ENCODE data around the gene DGAT2.

DGAT2 gene

DNA sequence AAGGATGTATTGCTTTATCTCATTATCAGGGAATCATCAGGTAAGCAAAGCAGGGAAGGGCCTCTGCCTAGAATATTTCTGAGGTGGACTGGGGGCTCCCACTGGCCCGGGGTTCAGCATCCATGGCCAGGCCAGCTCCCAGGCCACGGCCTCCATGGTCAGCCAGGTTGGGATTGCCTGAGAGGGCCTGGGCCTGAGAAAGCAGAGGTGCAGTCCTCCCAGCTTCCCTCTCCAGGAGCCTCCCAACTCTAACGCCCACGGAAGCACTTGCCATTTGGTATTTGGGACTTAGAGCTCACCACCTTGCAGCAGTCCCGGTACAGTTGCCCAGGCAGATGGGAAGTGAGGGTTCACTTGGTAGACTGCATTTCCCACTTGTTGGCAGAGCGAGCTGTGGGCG, 12.7 kb downstream of the DGAT2 start:
- DNase-seq = no peak

DNA sequence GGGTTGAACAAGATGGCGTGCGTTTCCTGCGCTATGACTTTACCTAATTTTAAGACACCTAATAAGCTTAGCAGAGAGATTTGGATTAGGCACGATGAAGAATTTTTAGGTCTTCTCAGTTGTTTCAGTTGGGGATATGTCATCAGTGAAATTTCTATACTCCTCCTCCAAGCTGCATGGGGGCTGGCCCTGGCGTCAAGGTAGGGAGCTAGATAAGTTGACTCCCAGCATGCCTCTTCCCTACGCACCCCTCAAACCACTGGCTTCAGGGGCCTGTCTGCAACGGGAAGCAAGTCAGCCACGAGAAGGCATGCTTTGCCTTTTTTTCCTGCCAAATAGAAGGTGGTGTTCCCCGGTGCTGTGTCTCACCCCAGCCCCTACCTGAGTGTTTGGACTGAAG, 13.3 kb downstream of the DGAT2 start:
- DNase-seq = no peak

DNA sequence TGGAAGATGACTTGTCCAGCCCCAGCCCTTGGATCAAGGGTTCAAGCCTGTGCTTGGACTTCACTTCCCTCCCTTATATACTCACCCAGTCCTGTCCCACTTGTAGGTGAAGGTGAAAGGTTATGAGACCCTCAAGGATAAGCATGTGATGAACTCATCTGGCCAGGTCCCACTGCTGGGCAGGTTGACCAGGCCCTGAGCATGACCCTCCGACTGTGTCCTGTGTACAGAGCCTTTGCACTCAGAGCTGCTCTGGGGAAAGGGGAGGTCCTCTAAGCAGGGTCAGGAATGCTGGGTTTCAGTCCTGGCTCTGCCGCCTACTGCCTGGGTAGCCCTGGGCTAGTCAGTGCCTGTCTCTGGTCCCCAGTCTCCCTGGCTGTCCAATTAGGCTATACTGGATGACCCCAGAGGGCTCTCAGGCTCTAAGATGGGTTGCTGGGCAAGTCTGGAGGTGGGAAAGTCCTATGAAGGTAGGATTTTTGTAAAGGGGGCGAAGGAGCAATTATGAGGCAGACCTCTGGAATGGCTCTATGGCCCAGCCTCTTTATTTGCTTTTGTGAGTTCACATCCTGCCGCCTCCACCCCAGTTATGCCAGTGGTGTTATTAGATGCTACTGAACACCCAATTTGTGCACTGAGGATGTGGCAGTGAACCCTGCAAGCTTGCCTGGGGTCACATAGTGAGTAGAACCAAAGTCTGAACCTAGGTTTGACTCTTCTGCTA, 14.1 kb downstream of the DGAT2 start:
- no peak for DNase-seq

DNA sequence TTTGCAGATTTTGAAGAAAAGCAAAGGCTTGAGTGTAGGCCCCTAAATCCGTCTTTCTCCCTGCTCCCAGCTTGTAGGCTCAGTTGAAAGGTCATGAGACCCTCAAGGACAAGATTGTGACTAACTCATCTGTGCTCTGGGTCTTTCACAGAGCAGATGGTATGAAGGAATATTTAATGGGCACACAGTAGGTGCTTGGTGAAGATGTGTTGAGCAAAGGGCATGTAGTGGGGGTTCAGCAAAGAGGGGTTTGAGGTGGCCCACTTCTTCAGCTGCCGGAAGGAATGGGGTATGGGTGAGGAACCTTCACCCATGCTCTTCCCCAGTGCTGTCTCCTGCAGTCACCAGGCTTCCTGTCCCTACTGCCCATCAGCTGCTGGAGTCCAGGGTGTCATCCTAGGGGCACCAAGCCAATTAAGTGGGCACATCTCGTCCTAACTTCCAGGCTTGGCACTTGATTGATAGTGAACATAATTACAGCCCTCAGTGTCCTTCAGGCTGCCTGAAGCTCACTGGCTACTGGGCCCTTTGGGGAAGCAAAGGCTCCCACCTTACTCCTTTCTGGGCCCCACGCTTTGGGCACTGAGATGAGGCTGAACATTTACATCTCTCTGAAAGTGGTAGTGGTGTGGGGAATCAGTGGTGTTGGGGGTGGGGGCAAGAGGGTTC, 15.0 kb downstream of the DGAT2 start:
- DNase-seq = no peak

DNA sequence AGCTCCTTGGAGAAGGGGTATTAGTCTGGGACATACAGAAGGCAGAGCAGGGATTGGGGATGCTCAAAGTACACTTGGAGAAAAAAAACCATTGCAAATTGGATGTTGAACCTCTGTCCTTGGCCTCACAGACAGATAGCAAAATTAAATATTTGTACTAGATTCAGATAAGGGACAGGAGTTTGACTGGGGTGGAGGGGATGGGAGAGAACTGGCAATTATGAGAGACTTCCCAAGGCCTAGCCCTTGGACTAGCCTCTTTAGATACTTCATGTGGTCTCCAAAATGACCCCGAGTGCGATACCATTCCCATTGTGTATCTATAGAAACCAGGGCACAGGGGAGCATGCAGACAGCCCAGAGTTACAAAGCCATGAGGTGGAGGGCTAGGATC, 15.5 kb downstream of the DGAT2 start:
- no peak for DNase-seq

DNA sequence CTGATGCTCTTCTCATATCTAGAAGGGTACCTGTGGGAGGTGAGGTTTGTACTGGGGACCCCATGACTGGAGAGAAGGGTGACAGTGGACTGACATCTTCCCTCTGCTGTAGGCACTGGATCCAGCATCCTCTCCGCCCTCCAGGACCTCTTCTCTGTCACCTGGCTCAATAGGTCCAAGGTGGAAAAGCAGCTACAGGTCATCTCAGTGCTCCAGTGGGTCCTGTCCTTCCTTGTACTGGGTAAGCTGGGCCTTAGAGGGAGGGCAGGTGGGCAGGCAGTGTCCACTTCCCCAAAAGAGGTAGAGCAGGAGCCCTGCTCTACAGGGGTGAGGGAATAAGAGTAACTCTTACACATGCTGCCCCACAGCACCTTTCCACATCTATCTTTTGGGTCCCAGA, 15.9 kb downstream of the DGAT2 start:
- no peak for DNase-seq

DNA sequence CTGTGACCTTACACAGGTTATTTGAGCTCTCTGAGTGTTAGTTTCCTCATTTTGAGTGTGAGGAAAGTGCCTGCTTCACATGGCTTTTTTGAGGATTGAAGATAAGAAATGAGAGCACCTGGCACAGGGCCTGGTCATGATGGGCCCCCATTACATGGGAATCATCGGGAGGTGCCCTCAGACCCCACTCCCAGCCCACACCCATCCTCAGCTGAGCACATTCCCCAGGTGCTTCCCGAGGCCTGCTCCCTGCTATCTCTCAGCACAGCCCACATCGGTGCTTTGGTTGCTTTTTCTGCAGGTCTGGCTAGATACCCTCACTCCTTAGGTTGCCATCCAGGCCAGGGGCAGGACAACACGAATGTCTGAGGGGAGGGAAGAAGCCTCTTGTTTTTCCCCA, 16.6 kb downstream of the DGAT2 start:
- DNase-seq = no peak

DNA sequence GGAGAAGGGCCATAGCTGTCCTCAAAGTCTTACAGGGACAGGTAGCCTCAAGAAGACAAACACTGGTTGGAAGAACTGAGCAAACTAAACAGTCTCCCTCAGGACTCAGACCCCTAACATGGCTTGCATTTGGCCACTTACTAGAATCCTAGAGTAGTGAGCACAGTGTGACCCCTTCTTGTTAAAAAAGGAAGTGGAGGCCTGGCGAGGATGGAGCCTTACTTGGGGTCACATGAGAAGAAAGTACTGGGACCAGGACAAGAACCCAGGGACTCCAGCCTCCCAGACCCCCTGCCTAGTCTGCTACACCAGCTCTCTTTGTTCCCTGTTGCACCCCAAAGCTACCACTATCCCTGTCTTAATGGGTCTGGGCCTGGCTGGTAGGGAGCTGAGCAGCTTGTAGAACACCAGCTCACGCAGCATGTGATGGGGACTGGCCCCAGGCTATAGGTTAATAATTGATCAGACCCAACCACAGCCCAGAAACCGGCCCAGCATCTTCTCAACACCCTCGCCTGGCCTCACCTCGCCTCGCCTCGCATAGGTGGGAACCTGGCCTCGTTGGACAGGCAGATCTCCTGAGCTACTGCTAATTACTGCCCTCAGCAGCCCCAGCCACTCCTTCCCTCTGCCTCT, 17.6 kb downstream of the DGAT2 start:
- DNase-seq = no peak

DNA sequence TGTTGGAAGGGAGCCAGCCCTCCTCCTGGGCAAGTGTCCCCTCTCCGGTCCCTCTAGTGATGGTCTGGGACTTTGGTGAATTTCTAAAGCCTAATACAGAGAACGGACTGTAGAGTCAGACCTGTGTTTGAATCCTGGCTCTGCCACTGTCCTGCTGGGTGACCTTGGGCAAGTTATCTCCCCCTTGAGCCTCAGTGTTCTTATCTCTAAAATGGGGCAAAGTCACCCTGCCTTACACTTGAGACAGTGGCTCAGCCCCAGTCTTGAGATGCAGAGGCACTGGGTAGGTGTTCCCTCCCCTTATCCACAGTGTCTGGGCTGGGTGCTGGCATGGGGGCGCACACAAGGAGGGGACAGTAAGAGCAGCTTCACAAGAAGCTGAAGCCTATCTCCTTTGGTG, 20.9 kb downstream of the DGAT2 start:
- DNase-seq = no peak

DNA sequence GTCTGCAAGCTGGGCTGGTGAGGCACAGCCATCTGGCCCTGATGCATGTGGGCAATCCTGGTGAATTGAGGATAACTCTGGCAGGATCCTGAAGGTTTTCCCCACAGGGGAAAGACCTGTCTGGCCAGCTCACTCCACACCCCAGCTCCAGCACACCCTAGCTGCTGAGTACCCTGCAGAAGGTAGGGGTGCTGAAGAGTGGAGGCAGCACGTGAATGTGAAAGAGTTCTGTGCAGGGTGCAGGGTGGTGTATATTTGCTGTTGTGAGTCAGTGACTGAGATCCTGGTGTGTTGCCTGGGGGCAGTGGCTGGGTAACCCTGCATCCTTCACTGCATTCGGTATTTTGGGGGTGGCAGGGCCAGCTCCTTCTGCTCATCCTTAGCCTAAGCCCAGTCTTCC, 22.4 kb downstream of the DGAT2 start:
- no peak for DNase-seq

DNA sequence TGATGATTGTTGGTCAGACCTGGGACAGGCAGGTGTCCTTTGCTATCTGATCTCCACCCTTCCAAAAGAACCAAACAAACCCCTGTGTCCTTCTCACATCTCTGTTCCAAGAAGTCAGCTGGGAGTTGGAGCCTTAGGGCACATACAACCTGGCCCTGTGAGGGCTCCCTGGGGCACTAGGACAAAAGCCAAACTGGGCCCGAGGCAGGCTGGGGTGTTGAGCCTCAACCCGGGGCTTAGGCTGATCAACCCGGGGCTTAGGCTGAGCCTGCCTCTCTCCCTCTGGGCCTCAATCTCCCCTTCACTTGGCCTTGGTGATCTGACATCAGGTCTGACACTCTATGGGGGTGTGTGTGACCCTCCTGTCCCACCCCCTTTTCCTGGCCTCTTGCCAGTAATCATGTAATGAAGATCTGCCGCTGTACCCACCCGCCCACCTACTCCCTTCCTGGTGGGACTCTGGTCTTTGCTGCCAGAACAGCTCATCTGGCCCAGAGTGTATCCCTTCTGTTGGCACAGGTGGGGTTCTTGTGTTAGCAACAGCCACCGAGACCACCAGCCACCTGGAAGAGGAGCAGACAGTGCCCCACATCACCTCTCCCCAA, 23.7 kb downstream of the DGAT2 start:
- DNase-seq = no peak

DNA sequence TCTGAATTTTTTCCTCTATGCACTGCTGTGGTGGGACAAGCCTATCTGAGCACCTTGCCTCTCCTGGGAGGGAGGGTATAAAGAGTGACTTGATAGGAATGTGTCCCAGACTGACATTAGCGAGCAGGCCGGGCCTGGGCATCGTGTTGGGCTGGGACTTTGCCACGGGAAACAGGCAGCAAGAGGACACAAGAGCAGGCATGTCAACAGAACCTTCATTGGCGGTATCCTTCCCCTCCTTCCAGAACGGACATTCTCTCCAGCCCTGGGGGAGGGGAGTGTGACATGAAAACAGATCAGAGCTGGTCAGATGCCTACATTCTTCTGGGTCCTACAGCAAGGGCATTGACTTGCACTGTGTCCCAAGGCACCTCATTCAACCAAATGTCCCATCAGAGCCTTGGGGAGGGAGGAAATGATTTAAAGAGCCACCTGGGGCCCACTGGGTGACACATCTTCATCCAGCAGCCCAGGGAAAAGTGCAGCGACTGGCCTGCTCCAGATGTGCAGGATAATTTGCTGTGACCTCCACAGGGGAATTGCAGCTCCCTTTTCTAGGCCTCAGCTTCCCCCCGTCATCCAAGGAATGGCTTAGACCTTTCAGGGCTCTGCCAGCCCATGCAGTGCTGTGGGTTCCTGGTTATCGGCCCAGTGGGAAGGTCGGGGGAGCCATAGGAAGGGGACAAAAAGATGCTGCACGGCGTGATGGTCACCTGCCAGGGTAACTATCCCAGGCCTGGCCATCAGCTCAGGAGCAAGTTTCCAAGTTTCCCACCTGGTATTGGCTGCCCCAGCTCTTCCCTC, 24.6 kb downstream of the DGAT2 start:
- DNase-seq = no peak

DNA sequence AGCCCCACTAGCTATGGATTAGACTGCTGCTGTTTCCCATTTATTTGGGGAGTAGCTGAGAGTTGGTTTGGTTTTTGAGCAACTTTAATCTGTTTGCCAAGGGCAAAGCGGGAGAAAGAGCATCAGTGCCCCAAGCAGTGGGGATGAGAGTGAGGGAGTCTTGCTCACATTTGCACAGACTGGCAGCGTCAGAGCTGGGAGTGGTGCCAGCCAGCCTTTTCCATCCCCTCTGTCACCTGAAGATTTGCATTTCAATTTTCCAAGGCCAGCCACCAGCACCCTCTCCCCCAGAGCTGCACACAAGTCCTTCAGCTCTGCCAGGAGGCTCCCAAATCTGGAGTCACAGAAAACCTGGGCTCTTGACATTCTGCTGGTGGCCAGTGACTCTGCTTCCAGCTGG, 25.4 kb downstream of the DGAT2 start:
- DNase-seq = no peak

DNA sequence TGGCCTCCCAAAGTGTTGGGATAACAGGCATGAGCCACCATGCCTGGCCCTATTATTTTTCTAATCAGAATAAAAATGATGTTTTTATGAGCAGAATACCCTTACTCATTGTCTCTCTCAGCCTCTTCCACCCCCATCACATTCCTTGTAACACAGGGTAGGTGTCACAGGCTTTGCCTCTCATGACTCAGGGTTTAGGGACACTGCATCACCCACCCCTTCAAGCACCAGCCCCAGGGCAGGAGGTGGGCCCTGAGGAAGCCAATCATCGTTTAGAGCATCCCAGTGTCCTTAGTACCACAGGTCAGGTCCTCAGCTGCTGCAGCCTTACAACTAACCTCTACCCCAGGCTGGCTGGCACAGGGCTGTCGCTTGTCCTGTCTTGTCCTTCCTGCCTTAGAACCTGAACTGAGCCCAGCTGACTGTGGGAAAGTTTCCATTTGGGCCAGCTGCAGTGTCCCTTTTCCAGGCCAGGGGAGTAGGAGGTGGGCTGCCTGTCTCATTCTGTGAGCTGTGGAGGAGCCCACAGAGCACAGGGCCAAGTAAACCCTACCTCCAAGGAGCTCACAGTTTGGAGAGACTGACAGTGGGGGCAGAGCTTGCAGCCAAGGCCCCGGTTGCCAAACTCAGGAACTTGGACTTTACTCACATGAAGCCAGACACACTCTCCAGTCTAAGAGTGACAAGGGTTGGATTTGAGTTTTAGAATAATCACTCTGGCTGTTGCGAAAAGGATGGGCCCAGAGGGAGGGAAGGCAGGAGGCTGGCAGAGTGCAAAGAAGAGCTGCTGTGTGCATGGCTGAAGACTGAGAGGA, 26.9 kb downstream of the DGAT2 start:
- no peak for DNase-seq

DNA sequence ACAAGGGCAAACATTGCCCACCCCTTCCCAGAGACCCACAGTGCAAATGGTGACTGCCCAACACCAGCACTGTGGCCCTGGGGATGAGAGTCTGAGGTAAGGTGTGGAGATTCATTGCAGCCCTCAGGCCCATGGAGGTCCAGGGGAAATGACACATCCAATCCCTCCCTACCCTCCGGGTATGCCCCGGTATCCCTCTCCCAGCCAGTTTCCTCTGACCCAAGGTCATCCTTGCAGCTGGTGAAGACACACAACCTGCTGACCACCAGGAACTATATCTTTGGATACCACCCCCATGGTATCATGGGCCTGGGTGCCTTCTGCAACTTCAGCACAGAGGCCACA, 27.5 kb downstream of the DGAT2 start:
- DNase-seq = no peak

DNA sequence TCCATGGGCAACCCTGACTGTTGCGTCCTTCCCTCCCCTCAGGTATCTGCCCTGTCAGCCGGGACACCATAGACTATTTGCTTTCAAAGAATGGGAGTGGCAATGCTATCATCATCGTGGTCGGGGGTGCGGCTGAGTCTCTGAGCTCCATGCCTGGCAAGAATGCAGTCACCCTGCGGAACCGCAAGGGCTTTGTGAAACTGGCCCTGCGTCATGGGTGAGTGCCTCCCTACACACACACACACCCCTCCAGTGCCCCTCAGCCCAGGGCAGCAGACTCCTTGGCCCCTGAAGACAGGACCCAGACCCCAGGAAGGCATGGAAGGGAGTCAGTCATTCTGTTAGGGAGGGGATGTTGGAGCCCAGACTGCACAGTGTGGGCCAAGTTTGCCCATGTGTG, 28.5 kb downstream of the DGAT2 start:
- no peak for DNase-seq

DNA sequence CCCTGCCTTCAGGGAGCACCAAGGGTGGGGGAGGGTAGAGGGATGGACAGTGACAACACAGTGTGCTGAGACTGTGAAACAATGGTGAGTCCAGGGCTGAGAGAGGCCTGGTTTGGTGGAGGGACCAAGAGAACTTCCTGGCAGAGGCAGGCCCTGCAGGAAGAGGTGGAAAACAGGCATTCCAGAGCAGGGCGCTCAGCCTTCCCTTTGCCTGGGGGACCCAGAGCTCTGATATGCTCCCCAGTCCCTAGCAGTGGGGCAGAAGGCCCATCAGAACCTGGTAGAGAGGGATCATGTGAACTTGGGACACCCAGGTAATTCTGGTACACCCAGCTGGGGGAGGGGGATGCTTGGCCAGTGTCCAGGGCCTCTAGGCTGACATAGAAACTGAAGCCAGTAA, 29.2 kb downstream of the DGAT2 start:
- no peak for DNase-seq

DNA sequence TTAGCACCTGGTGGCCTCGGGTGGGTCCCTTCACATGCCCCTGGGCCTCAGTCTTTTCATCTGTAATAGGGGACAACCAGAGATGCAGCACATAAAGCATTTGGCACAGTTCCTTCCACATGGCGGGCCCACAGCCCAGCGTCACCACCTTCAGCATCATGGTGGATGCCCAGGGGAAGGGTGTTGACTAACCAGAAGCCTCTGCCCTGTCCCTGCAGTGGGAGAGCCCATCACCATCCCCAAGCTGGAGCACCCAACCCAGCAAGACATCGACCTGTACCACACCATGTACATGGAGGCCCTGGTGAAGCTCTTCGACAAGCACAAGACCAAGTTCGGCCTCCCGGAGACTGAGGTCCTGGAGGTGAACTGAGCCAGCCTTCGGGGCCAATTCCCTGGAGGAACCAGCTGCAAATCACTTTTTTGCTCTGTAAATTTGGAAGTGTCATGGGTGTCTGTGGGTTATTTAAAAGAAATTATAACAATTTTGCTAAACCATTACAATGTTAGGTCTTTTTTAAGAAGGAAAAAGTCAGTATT, 31.6 kb downstream of the DGAT2 start:
- no peak for DNase-seq

DNA sequence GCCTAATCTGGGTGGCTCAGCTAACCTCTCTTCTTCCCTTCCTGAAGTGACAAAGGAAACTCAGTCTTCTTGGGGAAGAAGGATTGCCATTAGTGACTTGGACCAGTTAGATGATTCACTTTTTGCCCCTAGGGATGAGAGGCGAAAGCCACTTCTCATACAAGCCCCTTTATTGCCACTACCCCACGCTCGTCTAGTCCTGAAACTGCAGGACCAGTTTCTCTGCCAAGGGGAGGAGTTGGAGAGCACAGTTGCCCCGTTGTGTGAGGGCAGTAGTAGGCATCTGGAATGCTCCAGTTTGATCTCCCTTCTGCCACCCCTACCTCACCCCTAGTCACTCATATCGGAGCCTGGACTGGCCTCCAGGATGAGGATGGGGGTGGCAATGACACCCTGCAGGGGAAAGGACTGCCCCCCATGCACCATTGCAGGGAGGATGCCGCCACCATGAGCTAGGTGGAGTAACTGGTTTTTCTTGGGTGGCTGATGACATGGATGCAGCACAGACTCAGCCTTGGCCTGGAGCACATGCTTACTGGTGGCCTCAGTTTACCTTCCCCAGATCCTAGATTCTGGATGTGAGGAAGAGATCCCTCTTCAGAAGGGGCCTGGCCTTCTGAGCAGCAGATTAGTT, 32.3 kb downstream of the DGAT2 start:
- DNase-seq = no peak

DNA sequence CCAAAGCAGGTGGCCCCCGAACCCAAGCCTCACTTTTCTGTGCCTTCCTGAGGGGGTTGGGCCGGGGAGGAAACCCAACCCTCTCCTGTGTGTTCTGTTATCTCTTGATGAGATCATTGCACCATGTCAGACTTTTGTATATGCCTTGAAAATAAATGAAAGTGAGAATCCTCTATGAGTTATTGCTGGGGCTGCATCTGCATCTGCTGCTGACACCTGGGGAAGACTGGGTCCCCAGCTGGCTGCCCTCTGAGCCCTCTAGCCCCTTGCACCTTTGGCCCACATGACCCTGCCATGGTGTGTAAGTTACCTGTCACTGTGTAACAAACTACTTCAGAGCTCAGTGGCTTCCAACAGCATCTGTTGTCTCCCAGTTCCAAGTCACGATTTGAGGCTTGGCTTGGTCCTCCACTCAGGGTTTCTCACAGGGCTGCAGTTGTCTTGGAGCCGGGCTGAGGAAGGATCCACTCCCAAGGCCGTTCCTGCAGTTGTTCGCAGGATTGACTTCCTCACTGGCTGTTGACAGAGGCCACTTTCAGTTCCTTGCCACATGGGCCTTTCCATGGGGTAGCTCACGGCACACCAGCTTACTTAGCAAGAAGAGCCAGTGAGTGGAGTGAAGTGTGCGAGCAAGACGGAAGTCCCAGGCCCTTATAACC, 32.9 kb downstream of the DGAT2 start:
- DNase-seq = no peak

All from AML-193 (cell line).